Neural cell (in vitro differentiated cells): ENCODE results near the gene CACNA1S.

Source experiments
- CTCF ChIP-seq: fragments of 450-650 bp; IDR thresholded peaks from 2 replicates; pipeline ENCODE4 v1.5.1; 2014; ENCODE audit warnings: antibody characterized with exemption, mild to moderate bottlenecking, moderate library complexity; ENCODE audit not compliant: poor library complexity, severe bottlenecking
- EP300 ChIP-seq: fragments of 450-650 bp; conservative IDR thresholded peaks from 2 replicates; pipeline ENCODE4 v1.6.1; 2014; ENCODE audit warnings: antibody characterized with exemption, mild to moderate bottlenecking, moderate library complexity; ENCODE audit not compliant: poor library complexity, severe bottlenecking
- EZH2 ChIP-seq: fragments of 200-600, 300-800 bp; shearing (Covaris generic), sonication (generic); IDR thresholded peaks from 2 replicates; pipeline ENCODE4 v1.6.1; 2014; ENCODE audit warnings: antibody characterized with exemption, low read length, borderline replicate concordance, mild to moderate bottlenecking; ENCODE audit not compliant: insufficient read depth, poor library complexity, severe bottlenecking
- POLR2AphosphoS5 ChIP-seq: IDR thresholded peaks from 2 replicates; pipeline ENCODE4 v1.6.1; 2012
- RAD21 ChIP-seq: fragments of 450-650 bp; conservative IDR thresholded peaks from 2 replicates; pipeline ENCODE4 v1.6.1; 2014; ENCODE audit warnings: antibody characterized with exemption, mild to moderate bottlenecking, moderate library complexity
- REST ChIP-seq: IDR thresholded peaks from 2 replicates; pipeline ENCODE4 v1.6.1; 2012; ENCODE audit warnings: borderline replicate concordance
- TAF1 ChIP-seq: IDR thresholded peaks from 2 replicates; pipeline ENCODE4 v1.6.1; 2012; ENCODE audit warnings: low read depth

GRCh38 chr1:201004732-201005131 is 107.5 kb downstream of the CACNA1S start:
- no peak for TF ChIP-seq CTCF
- no peak for TF ChIP-seq POLR2AphosphoS5
- no peak for TF ChIP-seq REST
- no peak for TF ChIP-seq TAF1
- TF ChIP-seq RAD21: no peak
- no peak for TF ChIP-seq EP300
- no peak for TF ChIP-seq EZH2
